HG02642 (cell line): ENCODE data around the gene DIS3L2.

Source experiments
- ATAC-seq: cut with Tn5 transposase; IDR thresholded peaks from one replicate; pipeline ENCODE4 v1.9.1; 2021; ENCODE audit warnings: mild to moderate bottlenecking; ENCODE audit not compliant: unreplicated experiment, poor library complexity

The DIS3L2 gene

DNA sequence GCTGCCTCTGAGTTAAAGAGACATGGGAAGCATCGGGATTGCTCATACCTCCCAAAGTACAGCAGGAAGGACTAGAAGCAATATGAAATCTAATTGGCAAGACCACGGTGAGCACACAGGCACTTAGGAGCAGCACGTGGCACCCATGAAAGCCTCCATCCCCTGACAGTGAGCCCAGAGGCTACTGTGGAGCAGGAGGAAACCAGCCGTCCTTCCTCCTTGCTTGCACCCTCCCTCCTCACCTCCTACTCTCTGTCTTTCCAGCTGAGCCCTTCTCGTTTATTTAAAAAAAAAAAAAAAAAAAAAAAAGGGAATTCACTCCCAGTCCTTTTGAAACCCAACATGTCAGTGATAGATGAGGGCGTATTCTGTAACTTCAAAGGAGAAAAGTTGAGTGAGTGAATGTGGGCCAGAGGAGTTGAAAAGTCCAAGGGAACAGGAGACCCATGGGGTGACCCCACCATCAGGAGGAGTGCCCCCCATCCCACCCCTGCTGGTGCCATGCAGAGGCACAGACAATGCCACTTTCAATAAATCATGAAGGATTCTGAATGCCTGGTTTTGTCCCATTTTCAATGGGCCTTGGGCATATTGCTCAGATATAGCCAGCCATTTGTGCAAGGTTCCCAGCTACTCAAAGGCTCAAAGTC is 320.5 kb downstream of the DIS3L2 start:
- ATAC-seq = no peak

DNA sequence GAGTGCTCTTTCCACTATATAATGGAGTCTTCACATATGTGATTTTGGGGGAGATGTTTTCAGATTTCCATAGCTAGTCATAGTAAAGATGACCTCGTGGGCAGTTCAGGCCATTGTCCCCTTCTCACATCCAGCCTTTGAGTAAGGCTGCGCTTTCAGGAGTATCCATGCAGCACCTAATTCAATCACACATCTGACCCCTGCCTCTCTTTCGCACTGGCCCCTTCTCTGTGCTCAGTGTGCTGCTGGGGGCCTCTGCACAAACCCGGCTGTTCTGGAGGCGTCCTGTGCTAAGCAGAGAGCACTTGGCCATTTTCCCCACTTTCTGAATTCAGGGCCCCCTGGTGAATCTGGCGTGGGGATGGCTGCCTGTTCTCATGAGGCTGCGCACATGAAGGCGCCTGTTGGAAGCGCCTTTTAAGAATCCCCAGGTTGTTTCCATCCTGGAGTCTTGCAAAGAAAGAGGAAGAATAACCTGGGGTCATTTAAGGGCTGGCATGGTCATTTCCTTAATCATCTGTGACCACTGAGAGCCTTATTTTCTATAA is 321.1 kb downstream of the DIS3L2 start:
- ATAC-seq = no peak

DNA sequence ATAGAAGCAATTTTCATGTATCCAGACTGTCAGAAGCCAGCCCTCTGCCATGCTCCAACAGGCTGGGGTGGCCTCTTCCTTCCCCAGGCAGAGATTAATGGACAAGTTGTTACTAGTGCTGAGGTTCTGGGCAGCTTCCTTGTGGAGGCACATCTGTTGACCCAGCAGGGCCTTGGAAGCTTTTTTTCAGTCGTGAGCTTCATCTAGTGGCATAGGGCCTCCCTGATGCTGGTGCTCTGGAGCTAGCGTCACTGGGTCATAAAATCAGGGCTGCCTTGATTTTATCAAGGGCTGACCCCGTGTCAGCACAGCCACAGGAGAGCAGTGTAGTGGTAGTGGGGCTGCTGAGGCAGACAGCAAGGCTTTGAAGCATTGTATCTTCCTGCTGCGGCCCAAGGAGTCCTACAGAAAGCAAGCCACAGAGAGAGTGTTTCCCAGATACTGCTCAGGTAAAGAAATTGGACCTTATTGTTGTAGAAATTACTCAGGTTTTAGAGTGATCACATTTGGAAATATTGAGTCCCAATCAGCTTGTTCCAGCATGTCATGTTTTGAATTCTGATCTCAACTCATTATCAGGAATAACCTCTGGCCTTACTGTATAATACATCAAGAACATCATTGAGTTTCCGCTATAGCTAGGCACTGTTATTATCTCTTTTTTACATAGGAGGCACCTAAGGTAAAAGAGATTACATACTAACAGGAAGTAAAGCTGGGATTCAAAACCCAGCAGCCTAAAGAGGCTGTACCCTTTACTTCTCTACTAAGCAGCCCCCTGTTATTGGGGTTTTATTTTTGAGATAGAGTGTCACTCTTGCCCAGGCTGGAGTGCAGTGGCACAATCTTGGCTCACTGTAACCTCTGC is 324.7 kb downstream of the DIS3L2 start:
- ATAC-seq = no peak

DNA sequence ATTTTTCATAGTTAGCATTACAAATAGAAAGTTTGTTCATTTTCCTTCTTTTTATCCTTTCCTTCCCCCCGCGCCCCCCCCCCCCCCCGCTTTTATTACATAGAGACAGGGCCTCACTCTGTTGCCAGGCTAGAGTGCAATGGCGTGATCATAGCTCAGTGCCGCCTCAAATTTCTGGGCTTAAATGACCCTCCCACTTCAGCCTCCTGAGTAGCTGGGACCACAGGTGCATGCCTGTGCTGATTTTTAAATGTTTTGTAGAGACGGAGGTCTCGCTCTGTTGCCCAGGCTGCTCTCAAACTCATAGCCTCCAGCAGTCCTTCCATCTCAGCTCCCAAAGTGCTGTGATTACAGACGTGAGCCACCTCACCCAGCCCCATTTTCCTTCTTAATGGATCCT is 325.8 kb downstream of the DIS3L2 start:
- no peak for ATAC-seq

DNA sequence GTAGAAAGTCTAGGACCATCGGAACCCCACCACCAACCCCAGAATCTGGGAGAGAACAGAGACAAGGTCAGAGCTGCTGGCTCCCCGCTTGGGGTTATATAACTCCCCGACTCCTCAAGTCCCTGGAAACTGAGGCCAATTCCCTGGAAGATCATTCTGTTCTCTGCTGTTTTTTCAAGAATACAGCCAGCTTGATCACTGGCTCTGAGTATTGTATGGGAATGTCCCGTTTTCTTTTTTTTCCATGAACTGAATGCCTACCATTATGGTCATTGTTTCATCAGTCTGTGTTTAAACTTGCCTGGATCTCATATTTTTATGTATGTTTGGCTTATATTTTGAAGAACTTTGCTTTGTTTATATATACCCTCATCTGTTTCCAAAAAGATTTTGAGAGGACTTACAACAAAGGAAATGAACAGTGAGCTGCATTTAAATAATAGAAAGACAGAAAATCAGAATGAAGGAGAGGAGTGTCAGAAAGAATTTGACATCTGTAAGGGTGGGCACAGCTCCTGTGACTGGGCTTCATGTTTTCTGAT is 327.0 kb downstream of the DIS3L2 start:
- no peak for ATAC-seq

DNA sequence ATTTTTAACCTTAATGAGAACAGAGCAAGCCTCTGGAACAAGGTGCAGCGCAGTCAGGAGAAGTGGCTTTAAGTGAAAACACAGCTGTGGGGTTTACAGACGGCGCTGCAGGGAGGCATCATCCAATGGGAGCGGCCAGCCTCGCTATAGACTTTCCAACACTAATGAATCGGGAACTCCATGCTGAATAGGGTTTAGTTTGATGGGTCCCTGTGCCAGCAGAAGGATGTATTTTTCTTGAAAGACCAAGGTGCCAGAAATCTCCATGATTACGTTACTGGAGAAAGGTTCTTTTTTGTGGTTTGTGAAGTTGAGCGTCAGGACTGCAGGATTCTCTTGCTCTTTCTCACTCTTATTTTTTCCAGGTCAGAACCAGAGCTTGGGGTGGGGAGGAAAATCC is 329.2 kb downstream of the DIS3L2 start:
- no peak for ATAC-seq

DNA sequence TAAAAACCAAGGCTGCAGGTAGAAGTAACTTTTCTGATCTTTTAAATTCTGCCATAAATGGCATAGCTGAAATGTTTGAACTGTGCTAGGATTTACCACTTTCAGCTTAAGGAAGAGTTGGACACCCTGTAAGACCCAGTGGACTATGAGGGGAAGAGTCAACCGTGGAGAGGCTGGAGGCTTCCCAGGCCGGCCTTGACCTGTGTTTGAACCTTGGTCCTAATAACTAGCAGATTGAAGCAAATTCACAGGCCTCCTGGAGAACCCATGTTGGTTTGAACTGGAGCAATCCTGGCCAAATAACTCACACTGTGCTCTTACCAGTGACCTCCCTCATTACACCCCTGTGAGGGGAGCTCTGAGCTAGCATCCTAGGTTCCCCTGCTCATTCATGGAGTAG is 329.8 kb downstream of the DIS3L2 start:
- ATAC-seq = no peak

DNA sequence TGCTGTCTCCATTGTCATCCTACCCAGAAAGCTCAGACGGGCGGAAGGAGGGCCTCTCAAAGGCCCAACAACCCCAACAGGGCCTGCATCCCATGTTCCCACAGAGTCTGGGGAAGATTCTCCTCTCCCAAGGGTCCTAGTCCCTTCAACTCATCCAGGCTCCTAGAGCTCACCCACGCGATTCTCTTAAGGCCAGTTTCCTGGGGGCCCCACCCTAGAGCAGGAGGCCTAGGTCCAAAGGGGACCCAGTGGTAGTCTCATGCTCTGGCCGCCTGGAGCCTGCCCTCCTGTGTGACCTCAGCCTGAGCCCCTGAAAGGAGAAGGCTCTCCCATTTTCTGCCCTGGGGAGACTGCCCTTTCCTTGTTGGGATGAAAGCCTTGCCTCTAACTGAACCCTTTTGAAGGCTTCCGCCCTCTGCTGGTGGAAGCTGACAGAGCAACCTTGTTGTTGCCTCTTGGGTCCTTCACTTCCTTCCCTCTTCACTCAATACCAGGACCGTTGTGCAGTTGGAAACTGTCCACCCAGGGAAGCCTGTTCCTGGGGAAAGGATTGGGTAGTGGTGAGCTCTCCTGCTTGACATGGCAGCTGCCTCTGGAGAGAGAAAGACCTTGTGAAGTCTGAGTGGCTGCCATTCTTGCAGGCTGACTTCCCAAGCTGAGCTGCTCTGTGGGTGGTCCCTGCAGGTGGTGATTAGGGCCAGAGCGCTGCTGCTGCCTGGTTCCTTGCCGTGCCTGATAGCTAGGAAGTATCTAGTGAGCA is 331.1 kb downstream of the DIS3L2 start:
- ATAC-seq = no peak

DNA sequence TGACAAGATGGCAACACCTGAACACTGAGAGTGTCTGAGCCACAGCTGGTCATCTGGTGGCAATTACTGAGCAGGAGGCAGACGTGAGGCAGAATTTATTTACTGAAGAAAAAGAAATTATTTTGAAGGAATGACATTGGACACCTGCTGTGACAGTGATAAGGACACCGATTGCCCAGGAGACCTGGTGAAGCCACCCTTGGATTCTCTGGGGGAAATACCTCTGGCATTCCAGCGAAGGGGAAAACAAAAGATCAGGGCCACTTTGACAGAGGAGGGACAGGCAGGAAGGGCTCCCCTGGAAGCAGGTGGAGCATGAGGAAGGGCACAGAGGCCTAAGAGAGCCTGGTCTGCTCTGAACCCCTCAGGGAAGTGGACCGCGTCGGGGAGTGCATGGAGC is 331.7 kb downstream of the DIS3L2 start:
- no peak for ATAC-seq

DNA sequence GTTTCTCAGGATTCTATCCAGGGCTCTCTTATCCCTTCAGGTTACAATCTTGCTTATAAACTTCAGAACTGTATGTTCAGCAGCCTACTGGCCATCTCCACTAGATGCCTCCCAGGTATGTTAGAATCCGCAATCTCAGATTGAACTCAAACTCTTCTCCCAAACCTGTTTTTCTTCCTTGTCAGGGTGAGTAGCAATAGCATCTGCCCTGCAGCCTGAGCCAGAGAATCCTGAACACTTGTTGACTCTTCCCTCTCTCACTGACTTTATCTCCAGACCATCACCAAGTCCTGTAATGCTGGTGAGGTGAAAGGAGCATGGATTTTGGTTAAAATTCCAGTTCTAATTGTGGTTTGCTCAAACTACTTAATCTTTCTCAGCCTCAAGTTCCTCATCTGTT is 334.5 kb downstream of the DIS3L2 start:
- ATAC-seq = no peak

DNA sequence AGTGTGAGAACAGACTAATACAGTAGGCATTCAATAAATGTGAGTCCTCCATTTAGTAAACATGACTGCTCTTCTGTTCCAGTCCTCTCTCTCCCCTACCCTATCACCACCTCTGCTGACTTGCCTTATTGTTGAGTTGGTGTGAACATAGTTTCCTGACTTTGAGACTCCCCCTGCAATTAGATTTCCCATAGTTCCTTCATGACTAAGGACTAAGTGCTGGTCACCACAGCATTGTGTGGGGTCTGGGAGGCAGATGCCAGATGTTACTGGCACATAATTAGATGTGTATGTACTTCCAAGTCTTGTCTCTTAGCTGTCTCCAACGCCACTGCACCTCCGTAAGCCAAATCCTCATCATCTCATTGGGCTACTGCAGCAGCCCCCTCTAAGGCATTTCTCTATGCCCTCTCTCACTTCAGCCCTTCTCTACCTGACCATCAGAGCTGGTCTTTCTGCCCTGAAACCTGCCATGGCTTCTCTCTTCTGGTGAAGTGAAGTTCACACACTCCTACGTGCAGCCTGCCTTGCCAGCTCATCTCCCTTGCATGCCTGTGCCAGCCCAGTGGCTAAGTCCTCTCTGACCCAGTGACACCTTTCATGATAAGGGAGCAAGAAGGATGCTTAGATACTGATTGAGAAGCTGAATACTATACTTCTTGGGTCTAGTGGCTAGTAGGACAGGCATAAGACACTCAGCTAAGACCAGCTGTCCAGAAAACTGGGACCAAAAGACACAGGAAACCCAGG is 335.4 kb downstream of the DIS3L2 start:
- no peak for ATAC-seq

DNA sequence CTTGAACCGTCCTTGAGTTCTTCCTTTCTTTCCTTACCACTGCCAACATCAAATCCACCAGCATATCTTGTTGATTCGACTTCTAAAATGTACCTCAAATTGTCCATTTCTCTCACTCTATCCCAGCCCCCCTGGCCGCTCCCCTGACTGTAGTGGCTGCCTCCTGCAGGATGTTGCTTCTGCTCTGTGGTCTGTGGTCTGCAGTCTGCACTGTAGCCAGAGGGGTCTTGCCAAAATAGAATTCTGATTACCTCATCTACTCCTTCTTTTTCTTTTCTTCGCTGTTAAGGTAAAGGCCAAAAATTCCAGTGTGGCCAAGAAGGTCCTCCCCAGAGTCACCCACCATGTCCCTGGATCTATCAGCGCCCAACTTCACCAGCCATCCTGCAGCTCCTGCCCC is 337.6 kb downstream of the DIS3L2 start:
- ATAC-seq = no peak

DNA sequence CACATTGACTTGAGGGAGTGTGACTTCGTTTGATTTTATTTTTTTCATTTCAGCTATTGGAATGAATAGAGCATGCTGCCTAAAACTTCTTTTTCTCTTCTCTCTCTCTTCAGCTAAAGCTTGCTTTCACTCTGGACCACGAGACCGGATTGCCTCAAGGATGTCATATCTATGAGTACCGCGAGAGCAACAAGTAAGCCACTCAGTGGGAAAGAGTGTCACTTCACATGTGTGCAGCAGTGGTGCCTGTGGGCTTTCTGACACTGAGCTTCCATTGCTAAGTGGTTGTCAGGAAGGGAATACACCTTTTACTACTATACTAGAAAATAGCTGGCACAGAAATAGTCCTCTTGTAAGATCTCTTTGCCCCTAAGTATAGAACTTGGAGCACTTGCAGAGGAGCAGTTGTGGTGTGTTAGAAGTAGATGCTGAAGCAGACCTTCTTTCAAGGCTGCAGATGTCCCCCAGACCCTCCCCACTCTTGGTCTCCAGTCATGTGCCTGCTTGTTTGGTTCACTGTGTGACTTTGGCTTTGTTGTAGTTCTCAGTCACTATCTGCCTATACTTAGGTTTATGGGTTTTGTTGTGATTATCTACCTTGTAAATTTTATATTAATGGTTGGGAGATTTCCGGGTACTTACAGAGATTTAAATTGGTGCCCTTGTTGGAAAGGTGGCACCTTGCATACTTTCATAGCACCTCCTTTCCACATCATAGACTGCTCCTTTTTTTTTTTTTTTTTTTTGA is 338.6 kb downstream of the DIS3L2 start:
- no peak for ATAC-seq

DNA sequence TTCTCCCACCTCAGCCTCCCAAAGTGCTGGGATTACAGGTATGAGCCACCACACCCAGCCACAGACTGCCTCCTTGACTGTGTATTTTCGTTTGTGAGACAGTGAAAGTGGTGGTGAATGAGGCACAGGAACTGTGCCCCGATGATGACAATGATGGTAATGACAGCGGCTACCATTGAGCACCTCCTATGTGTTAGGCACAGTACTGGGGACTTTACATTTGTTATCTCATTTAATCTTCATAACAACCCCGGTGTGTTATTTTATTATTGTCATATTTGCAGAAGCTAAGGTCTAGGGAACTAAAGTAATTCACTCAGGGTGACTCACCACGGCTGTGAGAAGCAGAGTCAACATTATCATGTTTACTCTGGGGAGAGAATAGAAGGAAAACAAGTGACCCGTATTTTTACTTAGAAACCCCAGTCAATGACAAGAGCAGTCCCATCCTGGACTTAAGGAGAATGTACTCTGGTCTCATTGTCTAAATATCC is 339.4 kb downstream of the DIS3L2 start:
- no peak for ATAC-seq

DNA sequence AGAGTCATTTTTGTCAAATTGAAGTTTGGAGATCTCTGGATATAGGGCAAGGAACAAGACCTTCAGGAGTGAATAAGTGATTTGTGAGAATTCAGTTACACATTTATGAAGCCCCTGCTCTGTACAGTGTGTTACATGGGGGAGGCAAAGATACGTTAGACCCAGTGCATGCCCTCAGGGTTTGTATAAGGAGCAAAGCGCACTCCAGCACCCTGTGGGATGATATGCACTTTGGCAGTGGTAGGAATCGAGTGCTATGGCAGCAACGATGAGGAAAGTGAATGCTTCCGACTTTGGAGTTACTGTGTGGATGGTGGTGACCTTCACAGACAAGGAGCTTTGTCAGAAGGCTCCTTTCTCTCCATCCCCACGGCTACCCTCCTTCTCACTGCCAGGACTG is 342.7 kb downstream of the DIS3L2 start:
- ATAC-seq = no peak

DNA sequence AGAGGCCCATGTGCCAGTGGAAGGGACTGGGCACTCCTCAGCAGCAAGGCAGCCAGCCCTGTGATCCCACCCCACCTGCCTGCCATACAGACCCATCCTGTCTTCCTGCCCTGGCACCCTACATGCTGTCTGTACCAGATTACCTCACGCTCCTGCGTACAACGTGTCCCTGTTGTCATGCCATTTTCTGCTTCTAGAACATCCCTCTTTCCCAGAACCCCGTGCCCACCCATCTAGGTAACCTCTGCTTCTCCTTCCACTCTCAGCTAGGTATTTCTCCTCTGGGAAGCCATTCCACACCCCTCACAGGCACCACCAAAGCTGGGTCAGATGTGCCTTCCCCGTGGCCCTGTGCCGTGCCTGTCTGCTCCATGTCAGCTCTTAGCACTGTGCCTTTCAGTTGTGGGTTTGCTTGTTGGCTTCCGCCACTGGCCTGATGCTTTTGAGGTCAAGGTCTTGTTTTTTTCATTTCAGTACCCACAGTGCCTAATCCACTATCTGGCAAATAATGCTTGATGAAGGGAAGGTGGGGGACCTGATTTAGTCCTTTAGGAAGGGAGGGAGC is 345.3 kb downstream of the DIS3L2 start:
- ATAC-seq = no peak

DNA sequence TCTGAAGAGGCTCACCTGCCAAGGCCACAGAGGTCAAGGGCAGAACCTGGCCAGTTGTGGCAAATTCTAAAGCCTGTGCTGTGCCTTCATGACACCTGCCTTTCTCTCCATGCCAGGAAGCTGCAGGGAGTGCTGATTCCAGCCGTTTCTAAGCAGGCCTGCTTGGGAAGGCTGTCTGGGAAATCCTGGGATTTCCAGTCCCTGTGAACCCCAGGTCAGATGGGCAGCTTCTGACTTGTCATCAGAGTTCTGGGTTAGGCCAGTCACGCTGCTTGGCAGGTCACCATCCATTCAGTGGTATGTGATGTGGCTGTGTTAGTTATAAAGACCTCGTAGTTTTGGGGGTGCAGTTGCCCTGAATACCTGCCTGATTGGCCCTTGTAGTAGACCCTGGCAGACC is 346.3 kb downstream of the DIS3L2 start:
- ATAC-seq = no peak

DNA sequence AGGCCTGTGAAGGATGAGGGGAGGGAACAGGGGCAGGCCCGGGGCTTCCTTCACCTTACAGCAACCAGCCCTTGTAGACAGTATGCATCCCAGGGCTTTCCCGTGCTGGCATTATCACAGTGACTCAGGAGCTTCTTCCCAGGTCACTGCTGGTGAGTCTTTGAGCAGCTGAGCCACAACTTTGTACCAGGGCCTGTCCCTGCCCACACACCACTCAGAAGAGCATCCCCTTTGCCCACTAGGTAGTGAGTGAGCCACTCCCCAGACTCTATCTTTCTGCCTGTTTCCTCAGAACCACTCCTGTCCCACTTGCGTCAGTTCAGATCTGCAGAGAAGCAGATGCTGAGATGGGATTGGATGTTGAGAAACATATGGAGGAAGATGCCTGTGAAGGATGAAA is 347.5 kb downstream of the DIS3L2 start:
- no peak for ATAC-seq

DNA sequence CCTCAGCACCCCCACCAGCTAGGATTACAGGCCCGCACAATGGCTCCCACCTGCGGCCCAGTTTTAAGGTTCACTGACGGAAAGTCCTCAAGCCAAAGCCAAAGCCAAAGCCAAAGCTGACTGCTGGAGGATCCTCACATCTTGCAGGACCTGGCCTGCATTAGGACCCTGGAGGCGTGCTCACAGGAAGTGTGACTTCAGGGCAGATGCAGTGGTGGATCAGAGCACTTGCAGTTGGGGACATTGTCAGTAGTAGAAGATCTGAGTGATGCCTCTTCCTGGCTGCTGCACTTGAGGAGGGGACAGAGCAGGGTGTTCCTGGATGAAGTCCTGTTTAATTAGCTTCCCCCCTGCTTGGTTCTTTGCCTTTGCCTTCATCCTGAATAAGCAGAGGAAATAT is 348.1 kb downstream of the DIS3L2 start:
- ATAC-seq = no peak
